B cell (primary cell): ENCODE results near the gene SHE. TPM values are rescaled to one million over a fixed set of nuclear protein-coding genes. Genes with fewer than 3 reads are reported as not detected.

Experiments used
- ATAC-seq: fragments of 200-7000 bp; cut with Tn5 transposase; one replicate; pipeline ENCODE4 v1.10.0; 2021; ENCODE audit warnings: low read depth, mild to moderate bottlenecking, moderate number of reproducible peaks, moderate library complexity
- CTCF ChIA-PET: fragments of 350-600 bp; sonication (Branson Sonifier 250); formaldehyde crosslinking; loops from one replicate; lab custom pipeline; 2021; ENCODE audit warnings: antibody characterized with exemption, inconsistent platforms; lab: Charles Lee
- POLR2A ChIA-PET: fragments of 350-600 bp; sonication (Branson Sonifier 250); formaldehyde crosslinking; loops from one replicate; lab custom pipeline; 2021; ENCODE audit warnings: antibody characterized with exemption; lab: Charles Lee
- DNase-seq: peaks from one replicate; pipeline ENCODE4 v3.0.0; 2013
- H2AFZ ChIP-seq: 2 replicates; pipeline ENCODE4 v1.6.1; 2012; ENCODE audit warnings: mild to moderate bottlenecking, low read depth, low read length; ENCODE audit not compliant: insufficient read depth, poor library complexity, severe bottlenecking
- H3K27ac ChIP-seq, 2 donors: 1 replicate in 1 of 2; 2 replicates in 1 of 2; pipeline ENCODE4 v1.5.1; 2012 to 2013; ENCODE audit warnings: low read length in 2 of 2, mild to moderate bottlenecking in 2 of 2, moderate library complexity in 1 of 2
- H3K27me3 ChIP-seq, 4 experiments: fragments of 200-600 bp in 1 of 4; sonication (generic) in 1 of 4; replicated peaks in 1 of 4; 1 replicate in 2 of 4; 2 replicates in 2 of 4; pipeline versions ENCODE4 v1.6.1 to v1.7.0; 2013 to 2016; ENCODE audit warnings: low read length in 3 of 4, mild to moderate bottlenecking in 2 of 4, mixed read lengths in 1 of 4, moderate library complexity in 1 of 4; ENCODE audit not compliant: insufficient read depth in 4 of 4, control insufficient read depth in 3 of 4; ENCODE audit errors: control extremely low read depth in 1 of 4
- H3K36me3 ChIP-seq, 2 experiments: replicated peaks in 1 of 2; 1 replicate in 1 of 2; 2 replicates in 1 of 2; pipeline versions ENCODE4 v1.6.1 to v1.7.1; 2013; ENCODE audit warnings: low read length in 1 of 2; ENCODE audit not compliant: insufficient read depth in 2 of 2, control insufficient read depth in 1 of 2; ENCODE audit errors: control extremely low read depth in 1 of 2, extremely low read depth in 1 of 2
- H3K4me1 ChIP-seq, 2 donors: fragments of 200-600 bp in 1 of 2; sonication (generic) in 1 of 2; 1 replicate in 1 of 2; 2 replicates in 1 of 2; pipeline versions ENCODE4 v1.5.1 to v1.6.1; 2013 to 2017; ENCODE audit warnings: low read length in 2 of 2; ENCODE audit not compliant: control insufficient read depth in 2 of 2, insufficient read depth in 2 of 2
- H3K4me2 ChIP-seq: replicated peaks from 2 replicates; pipeline ENCODE3; 2012; ENCODE audit warnings: mild to moderate bottlenecking, low read depth, low read length; ENCODE audit not compliant: poor library complexity, severe bottlenecking
- H3K4me3 ChIP-seq, 5 experiments: fragments of 200-600 bp in 1 of 5; sonication (generic) in 1 of 5; 1 replicate in 3 of 5; 2 replicates in 2 of 5; pipeline versions ENCODE4 v1.5.1 to v1.7.0; 2011 to 2016; ENCODE audit warnings: low read length in 4 of 5, mild to moderate bottlenecking in 4 of 5, low read depth in 2 of 5, control low read depth in 1 of 5, moderate library complexity in 1 of 5; ENCODE audit not compliant: insufficient read depth in 1 of 5; ENCODE audit errors: control extremely low read depth in 1 of 5, extremely low read depth in 1 of 5
- H3K79me2 ChIP-seq: fragments of 200-600 bp; sonication (generic); one replicate; pipeline ENCODE4 v1.6.0; 2016; ENCODE audit warnings: low read length; ENCODE audit not compliant: control insufficient read depth, insufficient read depth
- H3K9ac ChIP-seq: fragments of 200-600 bp; sonication (generic); 2 replicates; pipeline ENCODE4 v1.6.1; 2017; ENCODE audit warnings: mild to moderate bottlenecking, low read length, moderate library complexity
- H3K9me3 ChIP-seq, 3 donors: one replicate each; pipeline versions ENCODE4 v1.6.1 to v1.7.1; 2013; ENCODE audit warnings: low read length in 2 of 3; ENCODE audit not compliant: control insufficient read depth in 2 of 3, insufficient read depth in 1 of 3; ENCODE audit errors: control extremely low read depth in 1 of 3
- H4K20me1 ChIP-seq: 2 replicates; pipeline ENCODE4 v1.6.0; 2012; ENCODE audit warnings: mild to moderate bottlenecking, low read length; ENCODE audit not compliant: insufficient read depth, control insufficient read depth, poor library complexity, severe bottlenecking
- H3K27ac Mint-ChIP-seq: one replicate; pipeline ENCODE4 v1.8.0; 2021; ENCODE audit warnings: mixed read lengths
- H3K27me3 Mint-ChIP-seq: one replicate; pipeline ENCODE4 v1.8.0; 2021; ENCODE audit warnings: mixed read lengths
- H3K4me1 Mint-ChIP-seq: one replicate; pipeline ENCODE4 v1.8.0; 2021; ENCODE audit warnings: mixed read lengths
- H3K4me3 Mint-ChIP-seq: one replicate; pipeline ENCODE4 v1.8.0; 2021; ENCODE audit warnings: mixed read lengths
- H3K9me3 Mint-ChIP-seq: one replicate; pipeline ENCODE4 v1.8.0; 2022; ENCODE audit warnings: mixed read lengths; ENCODE audit not compliant: insufficient read depth
- EZH2 ChIP-seq: IDR thresholded peaks from 2 replicates; pipeline ENCODE4 v1.6.1; 2012; ENCODE audit warnings: borderline replicate concordance, low read depth, mild to moderate bottlenecking, moderate library complexity, low read length; ENCODE audit not compliant: insufficient read depth, poor library complexity, severe bottlenecking
- WGBS: methylation state at CpG from one replicate; pipeline ENCODE4 v1.1.5; 2013; ENCODE audit warnings: missing lambda C conversion rate; ENCODE audit not compliant: insufficient coverage; 5-methylcytosine and 5-hydroxymethylcytosine counted together
- intact Hi-C: fragments of 100-400 bp; cut with micrococcal nuclease; formaldehyde crosslinking; loops from one replicate; pipeline ENCODE4 v1.10.0; 2022
- polyA plus RNA-seq: library from polyadenylated mRNA; depleted of rRNA; stranded (reverse); fragments of >200 nt; gene quantifications from 2 replicates; pipeline ENCODE4 v1.2.3, GENCODE V29; 2012
- total RNA-seq, 2 donors: library from RNA; stranded (reverse); fragments of 120-200 nt in 1 of 2; gene quantifications; 1 replicate in 1 of 2; 2 replicates in 1 of 2; pipeline versions ENCODE4 v1.2.3 to v1.2.4, GENCODE V29; 2013 to 2022
- TF ChIP-seq, protein P1 (sequence below): fragments of 200-600 bp; IDR thresholded peaks from one replicate; pipeline ENCODE4 v1.8.0; 2022; ENCODE audit warnings: antibody characterized with exemption, mild to moderate bottlenecking

The SHE gene
- total and polyA plus RNA-seq, 2 donors (not counting 1 experiment from before 2014, with no cell fraction given) = 0.01 TPM; not detected in 1

DNA sequence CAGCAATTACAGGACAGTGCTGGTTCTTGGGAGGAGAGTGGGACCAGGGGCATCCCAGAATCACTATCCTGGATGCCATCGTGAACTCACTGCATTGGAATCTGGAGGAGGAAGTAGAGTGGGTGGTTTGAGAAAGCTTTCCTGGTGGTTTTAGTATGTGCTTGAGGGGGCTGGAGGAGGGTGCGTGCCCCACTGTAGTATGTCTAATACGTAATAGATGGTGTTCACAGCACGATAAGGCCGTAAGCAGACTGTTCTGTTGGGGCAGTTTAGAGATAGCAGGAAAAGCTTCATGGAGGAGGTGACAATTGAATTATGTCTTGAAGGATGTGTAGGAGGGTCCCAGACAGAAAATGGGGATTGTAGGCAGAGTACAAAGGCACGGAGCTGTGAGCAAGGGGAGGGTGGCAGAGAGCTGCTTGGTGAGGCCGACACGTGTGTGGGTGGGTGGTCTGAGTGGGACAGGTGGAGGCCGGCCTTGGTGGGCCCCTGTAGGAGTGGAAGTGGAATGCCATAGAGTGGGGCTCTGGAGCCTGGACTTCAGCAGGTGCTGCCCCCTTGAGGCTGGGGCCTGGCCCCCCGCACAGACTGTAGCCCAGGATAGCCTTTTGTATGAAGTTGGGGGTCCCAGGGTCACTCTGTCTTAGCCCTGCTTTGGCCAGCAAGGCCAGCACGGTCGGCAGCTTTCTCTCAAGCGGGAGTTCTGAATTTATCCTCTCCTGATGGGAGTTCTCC, 60.0 kb downstream of the SHE start:
- no peak overlapping the region for H2AFZ ChIP-seq
- ChIA-PET POLR2A (no interaction called here), CTCF (interaction anchor here (0.8 to 1.0 kb wide), 3 partner anchors 12 to 22 kb away, joined by 3 to 7 read pairs (median 4); no protein-coding TSS in a partner anchor)
- intact Hi-C loops = loop anchor here (5.0 kb wide), 1 partner anchor 35 kb away; the partner anchor contains the start of gene IL6R
- peaks cover 0 to 3% of the 10 kb centered on the region in 2 donors for H3K4me1 ChIP-seq
- DNase-seq (no peak), ATAC-seq (no peak)
- Mint-ChIP-seq H3K9me3 (no peaks in the 10 kb centered on the region), H3K27ac (no peak overlapping the region), H3K4me1 (peaks cover 13% of the 10 kb centered on the region), H3K4me3 (no peak overlapping the region), H3K27me3 (no peaks in the 10 kb centered on the region)
- peaks cover 0 to 1% (median 0%) of the 10 kb centered on the region in 3 donors for H3K9me3 ChIP-seq
- H3K4me2 ChIP-seq = no peak overlapping the region
- H3K4me3 ChIP-seq = no peak overlapping the region
- H3K79me2 ChIP-seq = no peaks in the 10 kb centered on the region
- TF ChIP-seq EZH2 = no peak
- TF ChIP-seq, protein P1, sequence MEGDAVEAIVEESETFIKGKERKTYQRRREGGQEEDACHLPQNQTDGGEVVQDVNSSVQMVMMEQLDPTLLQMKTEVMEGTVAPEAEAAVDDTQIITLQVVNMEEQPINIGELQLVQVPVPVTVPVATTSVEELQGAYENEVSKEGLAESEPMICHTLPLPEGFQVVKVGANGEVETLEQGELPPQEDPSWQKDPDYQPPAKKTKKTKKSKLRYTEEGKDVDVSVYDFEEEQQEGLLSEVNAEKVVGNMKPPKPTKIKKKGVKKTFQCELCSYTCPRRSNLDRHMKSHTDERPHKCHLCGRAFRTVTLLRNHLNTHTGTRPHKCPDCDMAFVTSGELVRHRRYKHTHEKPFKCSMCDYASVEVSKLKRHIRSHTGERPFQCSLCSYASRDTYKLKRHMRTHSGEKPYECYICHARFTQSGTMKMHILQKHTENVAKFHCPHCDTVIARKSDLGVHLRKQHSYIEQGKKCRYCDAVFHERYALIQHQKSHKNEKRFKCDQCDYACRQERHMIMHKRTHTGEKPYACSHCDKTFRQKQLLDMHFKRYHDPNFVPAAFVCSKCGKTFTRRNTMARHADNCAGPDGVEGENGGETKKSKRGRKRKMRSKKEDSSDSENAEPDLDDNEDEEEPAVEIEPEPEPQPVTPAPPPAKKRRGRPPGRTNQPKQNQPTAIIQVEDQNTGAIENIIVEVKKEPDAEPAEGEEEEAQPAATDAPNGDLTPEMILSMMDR = peak; percentile 25
- H3K36me3 ChIP-seq = no peaks in the 10 kb centered on the region
- no peak overlapping the region for H3K9ac ChIP-seq
- 91% methylated on average over 10 of the region's 13 CpGs for WGBS
- no peaks in the 10 kb centered on the region for H3K27me3 ChIP-seq
- no peaks in the 10 kb centered on the region for H4K20me1 ChIP-seq
- no peak overlapping the region for H3K27ac ChIP-seq
